A549 (cell line): ENCODE measurements around the gene INSC. TPM values are rescaled to one million over a fixed set of nuclear protein-coding genes. Genes with fewer than 3 reads are reported as not detected.

Experiments
- ATAC-seq, 2 experiments: fragments of 200-7000 bp in 1 of 2; fragments of >200 bp in 1 of 2; cut with Nextera tagmentation in 1 of 2; cut with Tn5 transposase in 1 of 2; 3 replicates each; pipeline versions ENCODE4 v1.8.0 to v1.9.1; 2018 to 2020; ENCODE audit warnings: mild to moderate bottlenecking in 1 of 2, moderate library complexity in 1 of 2
- CTCF ChIA-PET: fragments of 300-600 bp; sonication (Branson Sonifier 250); formaldehyde crosslinking; extraction: SDS; loops from one replicate; lab custom pipeline; 2021; ENCODE audit warnings: antibody characterized with exemption, inconsistent platforms; lab: Yijun Ruan, JAX
- POLR2A ChIA-PET: fragments of 350-600 bp; formaldehyde crosslinking; extraction: SDS; loops from one replicate; lab custom pipeline; 2021; ENCODE audit warnings: antibody characterized with exemption, inconsistent platforms; lab: Yijun Ruan, JAX
- DNase-seq, 2 experiments: peaks; one replicate each; pipeline versions ENCODE4 v3.0.0 to v3.0.0-alpha.2; 2011 to 2016; ENCODE audit warnings: low read depth in 1 of 2, low spot score in 1 of 2
- FAIRE-seq: peaks from 2 replicates; lab custom pipeline; 2011; peaks lifted over from hg19 to GRCh38; lab: Jason Lieb, UNC
- H3K27ac ChIP-seq, 2 experiments: fragments of >200 bp; sonication (Bioruptor Twin); formaldehyde crosslinking; 3 replicates each; pipeline ENCODE4 v1.5.1; 2016 to 2017
- H3K4me1 ChIP-seq: fragments of >200 bp; sonication (Bioruptor Twin); formaldehyde crosslinking; 3 replicates; pipeline ENCODE4 v1.6.1; 2016
- H3K4me2 ChIP-seq: fragments of >200 bp; sonication (Bioruptor Twin); formaldehyde crosslinking; 3 replicates; pipeline ENCODE4 v1.6.1; 2016
- H3K4me3 ChIP-seq: fragments of >200 bp; sonication (Bioruptor Twin); formaldehyde crosslinking; 3 replicates; pipeline ENCODE4 v1.5.1; 2016
- H3K9me3 ChIP-seq: fragments of >200 bp; sonication (Bioruptor Twin); formaldehyde crosslinking; 3 replicates; pipeline ENCODE4 v1.6.1; 2016
- BHLHE40 ChIP-seq: IDR thresholded peaks from 2 replicates; pipeline ENCODE4 v1.6.1; 2012; ENCODE audit warnings: low read depth, low read length, inconsistent platforms
- CBX2 ChIP-seq: fragments of 200-600 bp; sonication (generic); IDR thresholded peaks from 2 replicates; pipeline ENCODE4 v1.6.1; 2016; ENCODE audit warnings: low read depth, mild to moderate bottlenecking, borderline replicate concordance
- CBX8 ChIP-seq: fragments of 200-600 bp; sonication (generic); IDR thresholded peaks from 2 replicates; pipeline ENCODE4 v1.6.1; 2016
- CEBPB ChIP-seq, 2 experiments: fragments of >200 bp in 1 of 2; sonication (Bioruptor Twin) in 1 of 2; formaldehyde crosslinking in 1 of 2; IDR thresholded peaks; 2 replicates each; pipeline ENCODE4 v1.6.1; 2012 to 2016
- CHD4 ChIP-seq: fragments of 200-600 bp; sonication (generic); IDR thresholded peaks from 2 replicates; pipeline ENCODE4 v1.6.1; 2016; ENCODE audit warnings: antibody characterized with exemption, mild to moderate bottlenecking, borderline replicate concordance
- FOXS1 ChIP-seq: fragments of 250-450 bp; sonication (Bioruptor Pico); IDR thresholded peaks from 2 replicates; pipeline ENCODE4 v1.5.0; 2020; ENCODE audit warnings: mild to moderate bottlenecking, moderate library complexity
- HEYL ChIP-seq: fragments of 250-450 bp; sonication (Bioruptor Pico); IDR thresholded peaks from 2 replicates; pipeline ENCODE4 v1.8.0; 2021; ENCODE audit warnings: mild to moderate bottlenecking, moderate library complexity
- JUNB ChIP-seq: fragments of >200 bp; sonication (Bioruptor Twin); formaldehyde crosslinking; IDR thresholded peaks from 2 replicates; pipeline ENCODE4 v1.6.1; 2016
- KDM1A ChIP-seq: fragments of 200-600 bp; sonication (generic); IDR thresholded peaks from 2 replicates; pipeline ENCODE4 v1.6.1; 2016; ENCODE audit warnings: low read depth, mild to moderate bottlenecking
- MAFK ChIP-seq: fragments of 450-650 bp; IDR thresholded peaks from 2 replicates; pipeline ENCODE4 v1.6.1; 2014; ENCODE audit not compliant: partially characterized antibody
- MAZ ChIP-seq: fragments of 150-350 bp; IDR thresholded peaks from 2 replicates; pipeline ENCODE4 v1.6.1; 2014; ENCODE audit warnings: antibody characterized with exemption, low read depth, low read length, borderline replicate concordance
- MYC ChIP-seq: IDR thresholded peaks from 2 replicates; pipeline ENCODE4 v1.6.1; 2012; ENCODE audit warnings: mild to moderate bottlenecking, inconsistent platforms, low read length, improper control_type of control experiment, borderline replicate concordance
- NFE2L2 ChIP-seq: fragments of 150-350 bp; conservative IDR thresholded peaks from 2 replicates; pipeline ENCODE4 v1.6.1; 2014; ENCODE audit warnings: low read length
- NR3C1 ChIP-seq: fragments of >200 bp; sonication (Bioruptor Twin); formaldehyde crosslinking; IDR thresholded peaks from 3 replicates; pipeline ENCODE4 v1.6.1; 2017
- RARB ChIP-seq: fragments of 250-450 bp; sonication (Bioruptor Pico); IDR thresholded peaks from 2 replicates; pipeline ENCODE4 v1.8.0; 2021; ENCODE audit warnings: mild to moderate bottlenecking, moderate library complexity
- SMC3 ChIP-seq: fragments of >200 bp; sonication (Bioruptor Twin); formaldehyde crosslinking; IDR thresholded peaks from 3 replicates; pipeline ENCODE4 v1.6.1; 2018; ENCODE audit warnings: inconsistent platforms
- SREBF2 ChIP-seq: fragments of 450-650 bp; IDR thresholded peaks from 2 replicates; pipeline ENCODE4 v1.6.1; 2014; ENCODE audit warnings: mild to moderate bottlenecking, moderate library complexity
- ZSCAN20 ChIP-seq: fragments of 250-450 bp; sonication (Bioruptor Pico); IDR thresholded peaks from 2 replicates; pipeline ENCODE4 v1.8.0; 2022; ENCODE audit warnings: mild to moderate bottlenecking, moderate library complexity
- whole genome bisulfite sequencing: methylation state at CpG from one replicate; pipeline ENCODE4 v1.1.6; 2017; ENCODE audit errors: missing lambda C conversion rate; 5-methylcytosine and 5-hydroxymethylcytosine counted together
- polyA plus RNA-seq, 4 experiments: library from polyadenylated mRNA; depleted of rRNA in 3 of 4; stranded (reverse); fragments of >200 nt; fragmentation: RNase III in 1 of 4; extraction: RNeasy Plus Mini Kit Qiagen cat#74134 plus additional on column Dnase treatment in 1 of 4; gene quantifications; 2 replicates in 3 of 4; 3 replicates in 1 of 4; pipeline ENCODE4 v1.2.3, GENCODE V29; 2011 to 2017
- TF ChIP-seq, protein P1 (sequence below): IDR thresholded peaks from 2 replicates; pipeline ENCODE4 v1.6.1; 2012
- TF ChIP-seq, protein P2 (sequence below): fragments of 450-650 bp; IDR thresholded peaks from 2 replicates; pipeline ENCODE4 v1.6.1; 2014; ENCODE audit warnings: antibody characterized with exemption
- TF ChIP-seq, protein P3 (sequence below): fragments of 250-450 bp; sonication (Bioruptor Pico); IDR thresholded peaks from 2 replicates; pipeline ENCODE4 v1.5.0; 2021; ENCODE audit warnings: mild to moderate bottlenecking, moderate library complexity, borderline replicate concordance
- TF ChIP-seq, protein P4 (sequence below): IDR thresholded peaks from 2 replicates; pipeline ENCODE4 v1.6.1; 2012; ENCODE audit warnings: low read depth, borderline replicate concordance
- TF ChIP-seq, protein P5 (sequence below): fragments of 150-350 bp; IDR thresholded peaks from 2 replicates; pipeline ENCODE4 v1.6.1; 2014; ENCODE audit warnings: low read depth, mild to moderate bottlenecking, low read length
- TF ChIP-seq, protein P6 (sequence below): fragments of >200 bp; sonication (Bioruptor Twin); formaldehyde crosslinking; IDR thresholded peaks from 3 replicates; pipeline ENCODE4 v1.6.1; 2016

The INSC gene
- polyA plus RNA-seq, 2 of the 4 experiments (the other 2 are of a cell fraction), result not detected

DNA sequence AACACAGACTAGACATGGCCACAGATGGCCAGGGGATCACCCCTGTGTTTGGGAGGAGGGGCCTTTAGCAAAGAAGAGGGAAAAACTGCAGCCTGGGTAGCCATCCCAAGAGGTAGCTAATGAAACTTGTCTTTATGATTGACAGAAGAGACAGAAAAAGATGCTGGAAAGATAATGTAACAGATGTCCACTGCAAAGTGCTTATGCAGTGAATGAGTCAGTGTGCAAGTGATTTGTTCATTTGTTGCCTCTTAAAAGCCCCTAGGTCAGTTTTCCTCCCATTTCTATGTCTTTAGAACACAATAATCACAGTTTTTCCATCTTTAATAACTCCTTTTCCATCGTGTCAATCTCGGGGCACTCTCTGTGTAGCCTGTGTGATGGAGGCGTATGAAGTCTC, 57.2 kb downstream of the INSC start:
- CTCF ChIA-PET, result no interaction called here
- no peak overlapping the region for H3K4me3 ChIP-seq
- no peaks in the 10 kb centered on the region for H3K4me1 ChIP-seq
- DNase-seq (no peak), ATAC-seq (no peak), FAIRE-seq (no peak)
- H3K27ac ChIP-seq, result no peak overlapping the region
- no peaks in the 10 kb centered on the region for H3K9me3 ChIP-seq
- no peak for TF ChIP-seq HEYL (CRISPR knock-in tag)
- no peak for TF ChIP-seq CBX2
- no peak for TF ChIP-seq NR3C1
- TF ChIP-seq CHD4, result no peak
- TF ChIP-seq, protein P1, sequence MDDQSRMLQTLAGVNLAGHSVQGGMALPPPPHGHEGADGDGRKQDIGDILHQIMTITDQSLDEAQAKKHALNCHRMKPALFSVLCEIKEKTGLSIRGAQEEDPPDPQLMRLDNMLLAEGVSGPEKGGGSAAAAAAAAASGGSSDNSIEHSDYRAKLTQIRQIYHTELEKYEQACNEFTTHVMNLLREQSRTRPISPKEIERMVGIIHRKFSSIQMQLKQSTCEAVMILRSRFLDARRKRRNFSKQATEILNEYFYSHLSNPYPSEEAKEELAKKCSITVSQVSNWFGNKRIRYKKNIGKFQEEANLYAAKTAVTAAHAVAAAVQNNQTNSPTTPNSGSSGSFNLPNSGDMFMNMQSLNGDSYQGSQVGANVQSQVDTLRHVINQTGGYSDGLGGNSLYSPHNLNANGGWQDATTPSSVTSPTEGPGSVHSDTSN, result no peak
- H3K4me2 ChIP-seq, result no peak overlapping the region
- POLR2A ChIA-PET, result no interaction called here
- WGBS, result 26% methylated on average over 3 of the region's 3 CpGs

DNA sequence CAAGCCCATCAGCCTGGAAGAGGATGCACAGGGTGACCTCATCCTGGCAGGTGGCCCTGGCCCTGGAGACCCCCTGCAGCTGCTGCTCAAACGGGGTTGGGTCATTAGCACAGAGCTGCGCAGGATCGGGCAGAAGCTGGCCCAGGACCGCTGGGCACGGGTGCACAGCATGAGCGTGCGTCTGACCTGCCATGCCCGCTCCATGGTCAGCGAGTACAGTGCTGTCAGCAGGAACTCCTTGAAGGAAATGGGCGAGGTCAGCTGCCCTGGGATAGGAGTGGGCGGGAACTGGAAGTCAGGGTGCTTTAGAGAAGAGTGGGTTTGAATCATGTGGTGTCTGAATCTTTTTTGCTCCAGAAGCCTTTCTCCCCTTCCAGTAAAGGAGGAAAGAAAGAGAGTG, 61.1 kb downstream of the INSC start:
- Histone ChIP-seq H3K4me3 (no peak overlapping the region), H3K27ac (no peak overlapping the region), H3K4me2 (no peak overlapping the region), H3K4me1 (no peaks in the 10 kb centered on the region), H3K9me3 (no peaks in the 10 kb centered on the region)
- DNase-seq (no peak), ATAC-seq (no peak; a peak in 1 of 6 replicates), FAIRE-seq (no peak)
- WGBS, result 42% methylated on average over 9 of the region's 11 CpGs
- ChIA-PET CTCF (interaction anchor here (1.3 kb wide), 1 partner anchor 75 kb away, joined by 4 read pairs; no protein-coding TSS in a partner anchor), POLR2A (no interaction called here)
- TF ChIP-seq, protein P1, result no peak
- TF ChIP-seq BHLHE40 (no peak), KDM1A (no peak), JUNB (no peak), SMC3 (no peak), NFE2L2 (no peak), MYC (no peak), CEBPB (IDR thresholded peaks at IDR 0.05) (no peak), MAFK (no peak), RARB (CRISPR knock-in tag) (no peak), FOXS1 (CRISPR knock-in tag) (no peak), SREBF2 (no peak)
- TF ChIP-seq, protein P2, sequence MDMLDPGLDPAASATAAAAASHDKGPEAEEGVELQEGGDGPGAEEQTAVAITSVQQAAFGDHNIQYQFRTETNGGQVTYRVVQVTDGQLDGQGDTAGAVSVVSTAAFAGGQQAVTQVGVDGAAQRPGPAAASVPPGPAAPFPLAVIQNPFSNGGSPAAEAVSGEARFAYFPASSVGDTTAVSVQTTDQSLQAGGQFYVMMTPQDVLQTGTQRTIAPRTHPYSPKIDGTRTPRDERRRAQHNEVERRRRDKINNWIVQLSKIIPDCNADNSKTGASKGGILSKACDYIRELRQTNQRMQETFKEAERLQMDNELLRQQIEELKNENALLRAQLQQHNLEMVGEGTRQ, result no peak
- TF ChIP-seq, protein P3, sequence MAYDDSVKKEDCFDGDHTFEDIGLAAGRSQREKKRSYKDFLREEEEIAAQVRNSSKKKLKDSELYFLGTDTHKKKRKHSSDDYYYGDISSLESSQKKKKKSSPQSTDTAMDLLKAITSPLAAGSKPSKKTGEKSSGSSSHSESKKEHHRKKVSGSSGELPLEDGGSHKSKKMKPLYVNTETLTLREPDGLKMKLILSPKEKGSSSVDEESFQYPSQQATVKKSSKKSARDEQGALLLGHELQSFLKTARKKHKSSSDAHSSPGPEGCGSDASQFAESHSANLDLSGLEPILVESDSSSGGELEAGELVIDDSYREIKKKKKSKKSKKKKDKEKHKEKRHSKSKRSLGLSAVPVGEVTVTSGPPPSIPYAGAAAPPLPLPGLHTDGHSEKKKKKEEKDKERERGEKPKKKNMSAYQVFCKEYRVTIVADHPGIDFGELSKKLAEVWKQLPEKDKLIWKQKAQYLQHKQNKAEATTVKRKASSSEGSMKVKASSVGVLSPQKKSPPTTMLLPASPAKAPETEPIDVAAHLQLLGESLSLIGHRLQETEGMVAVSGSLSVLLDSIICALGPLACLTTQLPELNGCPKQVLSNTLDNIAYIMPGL, result no peak
- TF ChIP-seq, protein P4, sequence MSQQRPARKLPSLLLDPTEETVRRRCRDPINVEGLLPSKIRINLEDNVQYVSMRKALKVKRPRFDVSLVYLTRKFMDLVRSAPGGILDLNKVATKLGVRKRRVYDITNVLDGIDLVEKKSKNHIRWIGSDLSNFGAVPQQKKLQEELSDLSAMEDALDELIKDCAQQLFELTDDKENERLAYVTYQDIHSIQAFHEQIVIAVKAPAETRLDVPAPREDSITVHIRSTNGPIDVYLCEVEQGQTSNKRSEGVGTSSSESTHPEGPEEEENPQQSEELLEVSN, result no peak

DNA sequence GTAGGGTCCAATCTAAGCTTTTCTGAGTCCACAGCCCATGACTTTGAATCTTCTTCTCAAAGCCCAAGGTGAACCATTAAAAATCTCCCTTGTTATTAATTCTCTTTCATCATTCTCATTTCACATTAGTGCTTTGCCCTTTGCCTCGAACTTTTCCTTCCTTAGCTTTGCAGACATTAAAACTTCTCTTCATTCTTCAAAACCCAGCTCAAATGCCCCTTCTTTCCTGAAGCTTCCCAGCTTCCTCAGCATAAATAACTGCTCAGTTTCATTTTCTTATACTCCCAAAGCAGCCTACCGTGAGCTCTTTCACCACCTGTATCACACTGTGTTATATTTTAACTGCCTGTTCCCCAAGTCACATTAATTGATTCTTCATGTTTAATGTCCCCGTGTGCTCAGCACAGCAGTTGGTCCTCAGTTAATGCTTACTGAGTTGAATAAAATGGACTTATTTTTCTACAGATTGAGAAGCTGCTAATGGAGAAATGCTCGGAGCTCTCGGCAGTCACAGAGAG, 62.0 kb downstream of the INSC start:
- ChIA-PET POLR2A (no interaction called here), CTCF (interaction anchor here (1.3 kb wide), 1 partner anchor 76 kb away, joined by 4 read pairs; no protein-coding TSS in a partner anchor)
- FAIRE-seq (no peak), ATAC-seq (no peak), DNase-seq (no peak)
- Histone ChIP-seq H3K4me2 (no peak overlapping the region), H3K4me1 (no peaks in the 10 kb centered on the region), H3K4me3 (no peak overlapping the region), H3K9me3 (no peaks in the 10 kb centered on the region), H3K27ac (no peak overlapping the region)
- 21% methylated on average over 5 of the region's 5 CpGs for WGBS
- TF ChIP-seq MAZ (no peak), BHLHE40 (no peak), CHD4 (no peak), KDM1A (no peak), ZSCAN20 (no peak), CBX8 (no peak), MAFK (no peak)
- TF ChIP-seq, protein P3, result no peak
- TF ChIP-seq, protein P5, sequence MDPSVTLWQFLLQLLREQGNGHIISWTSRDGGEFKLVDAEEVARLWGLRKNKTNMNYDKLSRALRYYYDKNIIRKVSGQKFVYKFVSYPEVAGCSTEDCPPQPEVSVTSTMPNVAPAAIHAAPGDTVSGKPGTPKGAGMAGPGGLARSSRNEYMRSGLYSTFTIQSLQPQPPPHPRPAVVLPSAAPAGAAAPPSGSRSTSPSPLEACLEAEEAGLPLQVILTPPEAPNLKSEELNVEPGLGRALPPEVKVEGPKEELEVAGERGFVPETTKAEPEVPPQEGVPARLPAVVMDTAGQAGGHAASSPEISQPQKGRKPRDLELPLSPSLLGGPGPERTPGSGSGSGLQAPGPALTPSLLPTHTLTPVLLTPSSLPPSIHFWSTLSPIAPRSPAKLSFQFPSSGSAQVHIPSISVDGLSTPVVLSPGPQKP, result no peak
- TF ChIP-seq, protein P6, sequence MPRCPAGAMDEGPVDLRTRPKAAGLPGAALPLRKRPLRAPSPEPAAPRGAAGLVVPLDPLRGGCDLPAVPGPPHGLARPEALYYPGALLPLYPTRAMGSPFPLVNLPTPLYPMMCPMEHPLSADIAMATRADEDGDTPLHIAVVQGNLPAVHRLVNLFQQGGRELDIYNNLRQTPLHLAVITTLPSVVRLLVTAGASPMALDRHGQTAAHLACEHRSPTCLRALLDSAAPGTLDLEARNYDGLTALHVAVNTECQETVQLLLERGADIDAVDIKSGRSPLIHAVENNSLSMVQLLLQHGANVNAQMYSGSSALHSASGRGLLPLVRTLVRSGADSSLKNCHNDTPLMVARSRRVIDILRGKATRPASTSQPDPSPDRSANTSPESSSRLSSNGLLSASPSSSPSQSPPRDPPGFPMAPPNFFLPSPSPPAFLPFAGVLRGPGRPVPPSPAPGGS, result no peak
